NCI-H774 (cell line): ENCODE data around the gene GCG.

ENCODE experiments used
- DNase-seq: peaks from one replicate; lab custom pipeline; 2025; lab: John Stamatoyannopoulos, UW

The GCG gene

GRCh38 chr2:162149940-162150339, 2.1 kb downstream of the GCG start:
- DNase-seq: no peak

GRCh38 chr2:162149466-162149865, 2.6 kb downstream of the GCG start:
- no peak for DNase-seq

GRCh38 chr2:162148956-162149355, 3.1 kb downstream of the GCG start:
- no peak for DNase-seq

- DNase-seq: no peak
Observed at GRCh38 chr2:162143969-162144368, 8.1 kb downstream of the GCG start.

GRCh38 chr2:162138310-162138709, 13.7 kb downstream of the GCG start:
- no peak for DNase-seq

- no peak for DNase-seq
Observed at GRCh38 chr2:162127422-162127821, 24.6 kb downstream of the GCG start.

GRCh38 chr2:162126527-162126926, 25.5 kb downstream of the GCG start:
- no peak for DNase-seq

GRCh38 chr2:162126111-162126519, 25.9 kb downstream of the GCG start:
- no peak for DNase-seq

GRCh38 chr2:162125138-162125537, 26.9 kb downstream of the GCG start:
- no peak for DNase-seq

GRCh38 chr2:162123806-162124758, 28.0 kb downstream of the GCG start:
- DNase-seq: peak; percentile 38

GRCh38 chr2:162118166-162119031, 33.6 kb downstream of the GCG start:
- DNase-seq: no peak

GRCh38 chr2:162116352-162116751, 35.7 kb downstream of the GCG start:
- no peak for DNase-seq

GRCh38 chr2:162115076-162115475, 37.0 kb downstream of the GCG start:
- no peak for DNase-seq

GRCh38 chr2:162114271-162114670, 37.8 kb downstream of the GCG start:
- no peak for DNase-seq

GRCh38 chr2:162113776-162114168, 38.3 kb downstream of the GCG start:
- DNase-seq: no peak

GRCh38 chr2:162113088-162113775, 38.8 kb downstream of the GCG start:
- no peak for DNase-seq

- DNase-seq: no peak
Observed at GRCh38 chr2:162111958-162112850, 39.8 kb downstream of the GCG start.

- no peak for DNase-seq
Observed at GRCh38 chr2:162107361-162107901, 44.6 kb downstream of the GCG start.

- no peak for DNase-seq
Observed at GRCh38 chr2:162106746-162107145, 45.3 kb downstream of the GCG start.

GRCh38 chr2:162106146-162106551, 45.9 kb downstream of the GCG start:
- no peak for DNase-seq

- DNase-seq: peak; percentile 31
Observed at GRCh38 chr2:162103443-162104009, 48.5 kb downstream of the GCG start.
